GM21528 (cell line): ENCODE results near the gene CIB4.
"Not testable (repeated sequence)": the region's sequence is repeated elsewhere in the genome, so short reads cannot be mapped to it uniquely, and the experiment has no call there.

Experiments
- ATAC-seq: cut with Tn5 transposase; IDR thresholded peaks from one replicate; pipeline ENCODE4 v1.9.1; 2021; ENCODE audit warnings: mild to moderate bottlenecking, moderate library complexity; ENCODE audit not compliant: unreplicated experiment, low FRiP score

CIB4 gene

GRCh38 chr2:26574066-26574899 lies 66.9 kb downstream of the CIB4 start:
- no peak for ATAC-seq

GRCh38 chr2:26573241-26573925 lies 67.8 kb downstream of the CIB4 start:
- ATAC-seq: no peak

- ATAC-seq: no peak
Observed at GRCh38 chr2:26572591-26572990, 68.6 kb downstream of the CIB4 start.

- no peak for ATAC-seq
Observed at GRCh38 chr2:26571316-26571715, 69.8 kb downstream of the CIB4 start.

GRCh38 chr2:26570083-26570430 lies 71.1 kb downstream of the CIB4 start:
- no peak for ATAC-seq

- ATAC-seq: no peak
Observed at GRCh38 chr2:26569216-26570082, 71.7 kb downstream of the CIB4 start.

GRCh38 chr2:26568076-26568890 lies 72.9 kb downstream of the CIB4 start:
- ATAC-seq: no peak

GRCh38 chr2:26567534-26567933 lies 73.6 kb downstream of the CIB4 start:
- ATAC-seq: no peak

GRCh38 chr2:26566731-26567130 lies 74.4 kb downstream of the CIB4 start:
- ATAC-seq: not testable (repeated sequence)

GRCh38 chr2:26566081-26566375 lies 75.1 kb downstream of the CIB4 start:
- no peak for ATAC-seq

- no peak for ATAC-seq
Observed at GRCh38 chr2:26564121-26564644, 77.0 kb downstream of the CIB4 start.

- no peak for ATAC-seq
Observed at GRCh38 chr2:26563686-26564085, 77.5 kb downstream of the CIB4 start.

- no peak for ATAC-seq
Observed at GRCh38 chr2:26562811-26563645, 78.1 kb downstream of the CIB4 start.

- ATAC-seq: no peak
Observed at GRCh38 chr2:26561918-26562810, 79.0 kb downstream of the CIB4 start.

- ATAC-seq: no peak
Observed at GRCh38 chr2:26561376-26561775, 79.8 kb downstream of the CIB4 start.

- ATAC-seq: no peak
Observed at GRCh38 chr2:26560892-26561291, 80.3 kb downstream of the CIB4 start.

- no peak for ATAC-seq
Observed at GRCh38 chr2:26559556-26559955, 81.6 kb downstream of the CIB4 start.

GRCh38 chr2:26559044-26559405 lies 82.1 kb downstream of the CIB4 start:
- ATAC-seq: no peak
